ENCODE results near the gene UTP14C.
"Not testable (repeated sequence)": the region's sequence is repeated elsewhere in the genome, so short reads cannot be mapped to it uniquely, and the experiment has no call there.

The UTP14C gene

GRCh38 chr13:52047463-52047862, 23.0 kb downstream of the UTP14C start:
- no peak for DNase-seq (ENCODE audit: low read depth, low spot score)

GRCh38 chr13:52048516-52048915, 24.0 kb downstream of the UTP14C start:
- DNase-seq (ENCODE audit: low read depth, low spot score): no peak

GRCh38 chr13:52051400-52051799, 26.9 kb downstream of the UTP14C start:
- no peak for DNase-seq (ENCODE audit: low read depth, low spot score)

- no peak for DNase-seq (ENCODE audit: low read depth, low spot score)
These were observed 29.0 kb downstream of the UTP14C start for GRCh38 chr13:52053460-52053859.

GRCh38 chr13:52061064-52061463, 36.6 kb downstream of the UTP14C start:
- not testable (repeated sequence) for DNase-seq (ENCODE audit: low read depth, low spot score)

- no peak for DNase-seq (ENCODE audit: low read depth, low spot score)
These were observed 37.1 kb downstream of the UTP14C start for GRCh38 chr13:52061587-52061986.

GRCh38 chr13:52067237-52067636, 42.7 kb downstream of the UTP14C start:
- no peak for DNase-seq (ENCODE audit: low read depth, low spot score)

GRCh38 chr13:52070929-52071523, 46.5 kb downstream of the UTP14C start:
- DNase-seq (ENCODE audit: low read depth, low spot score): no peak

Data from activated naive CD8-positive, alpha-beta T cell treated with anti-CD3 and anti-CD28 coated beads, Interleukin-2, amount 50 U/mL, for 16 hours (primary cell).